Muscle of back (tissue), 13 donors: ENCODE data around the gene CYB5A. TPM values are rescaled to one million over a fixed set of nuclear protein-coding genes. Genes with fewer than 3 reads are reported as not detected.
"Not testable (repeated sequence)": the region's sequence is repeated elsewhere in the genome, so short reads cannot be mapped to it uniquely, and the experiment has no call there.

ENCODE experiments used
- DNase-seq, 3 donors: peaks; one replicate each; pipeline versions ENCODE4 v3.0.0 to v3.0.0-alpha.2; 2013
- long read RNA-seq, 9 donors: transcript quantifications; one replicate each; lab custom pipeline, GENCODE V29; 2026
- polyA plus RNA-seq, 10 donors: library from polyadenylated mRNA; unstranded; fragments of 120-200 nt; gene quantifications; one replicate each; pipeline ENCODE4 v1.2.1, GENCODE V29; 2013; ENCODE audit not compliant: insufficient read length in 10 of 10

Gene CYB5A
- 10 to 100 TPM; 23.6 to 44.4 (median 29.6) TPM for polyA plus RNA-seq
- long read RNA-seq, donor 1, transcript CYB5A-202 (5 exons, 3,283 nt), result major isoform, 17 of 17 reads
- long read RNA-seq, donor 1, partial matches to known transcripts, result 0 of 17 reads
- long read RNA-seq, donor 1, other reads (novel, unspliced or antisense), result 0 of 17 reads
- long read RNA-seq, donor 2, transcript CYB5A-202 (5 exons, 3,283 nt), result major isoform, 12 of 14 reads
- long read RNA-seq, donor 2, partial matches to known transcripts, result 0 of 14 reads
- long read RNA-seq, donor 2, other reads (novel, unspliced or antisense), result 0 of 14 reads
- long read RNA-seq, donor 3, result 0 reads
- long read RNA-seq, donor 4, transcript CYB5A-202 (5 exons, 3,283 nt), result major isoform, 18 of 18 reads
- long read RNA-seq, donor 4, partial matches to known transcripts, result 0 of 18 reads
- long read RNA-seq, donor 4, other reads (novel, unspliced or antisense), result 0 of 18 reads
- long read RNA-seq, donor 5, transcript CYB5A-202 (5 exons, 3,283 nt), result major isoform, 22 of 27 reads
- long read RNA-seq, donor 5, partial matches to known transcripts, result 0 of 27 reads
- long read RNA-seq, donor 5, other reads (novel, unspliced or antisense), result 5 of 27 reads
- long read RNA-seq, donor 6, transcript CYB5A-202 (5 exons, 3,283 nt), result major isoform, 27 of 28 reads
- long read RNA-seq, donor 6, partial matches to known transcripts, result 0 of 28 reads
- long read RNA-seq, donor 6, other reads (novel, unspliced or antisense), result 0 of 28 reads
- long read RNA-seq, donor 7, transcript CYB5A-202 (5 exons, 3,283 nt), result major isoform, 24 of 24 reads
- long read RNA-seq, donor 7, partial matches to known transcripts, result 0 of 24 reads
- long read RNA-seq, donor 7, other reads (novel, unspliced or antisense), result 0 of 24 reads
- long read RNA-seq, donor 8, transcript CYB5A-202 (5 exons, 3,283 nt), result major isoform, 26 of 27 reads
- long read RNA-seq, donor 8, partial matches to known transcripts, result 0 of 27 reads
- long read RNA-seq, donor 8, other reads (novel, unspliced or antisense), result 0 of 27 reads
- long read RNA-seq, donor 9, partial matches to known transcripts, result 0 of 4 reads
- long read RNA-seq, donor 9, other reads (novel, unspliced or antisense), result 0 of 4 reads

DNA sequence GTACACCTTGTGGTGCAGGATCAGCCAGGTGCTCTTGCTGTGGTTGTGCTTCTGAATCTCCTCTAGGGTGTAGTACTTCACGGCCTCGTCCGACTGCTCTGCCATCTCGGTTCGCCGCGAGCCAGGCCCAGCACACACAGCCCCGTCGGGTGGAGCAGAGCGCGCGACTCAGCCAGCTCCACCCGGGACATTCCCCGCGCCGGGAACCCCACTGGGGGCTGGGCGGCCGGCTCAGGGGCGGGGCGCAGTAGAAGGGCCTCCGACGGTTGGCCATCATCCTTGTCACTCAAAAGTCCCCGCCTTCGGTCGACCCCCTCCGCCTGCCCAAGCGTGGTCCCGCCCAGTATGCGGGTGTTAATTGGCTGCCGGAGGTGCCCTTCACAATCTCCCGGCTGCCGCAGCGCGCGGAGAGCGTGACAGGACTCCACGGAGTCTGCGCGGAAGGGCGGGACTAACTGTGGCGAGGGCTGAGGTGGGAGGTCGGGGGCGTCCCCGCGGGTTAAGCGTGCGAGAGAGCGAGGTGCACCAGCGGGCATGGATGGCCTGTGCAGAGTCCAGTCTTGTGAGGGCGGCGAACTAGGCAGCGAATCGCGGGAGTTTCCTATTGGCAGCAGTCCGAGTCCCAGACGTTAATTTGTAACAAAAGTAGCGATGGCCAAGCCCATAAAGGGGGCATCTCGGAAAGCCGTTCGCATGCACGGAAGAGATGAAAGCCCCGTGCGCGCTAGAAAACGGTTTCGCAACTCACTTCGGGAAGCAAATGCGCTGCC is at the start of gene CYB5A:
TSS of gene CYB5A (minus strand) at position 193 of the 770 bp plus-strand sequence. CDS start at position 105, 88 bp downstream.
- peak; percentile 98 to 99 (median 99) for DNase-seq

DNA sequence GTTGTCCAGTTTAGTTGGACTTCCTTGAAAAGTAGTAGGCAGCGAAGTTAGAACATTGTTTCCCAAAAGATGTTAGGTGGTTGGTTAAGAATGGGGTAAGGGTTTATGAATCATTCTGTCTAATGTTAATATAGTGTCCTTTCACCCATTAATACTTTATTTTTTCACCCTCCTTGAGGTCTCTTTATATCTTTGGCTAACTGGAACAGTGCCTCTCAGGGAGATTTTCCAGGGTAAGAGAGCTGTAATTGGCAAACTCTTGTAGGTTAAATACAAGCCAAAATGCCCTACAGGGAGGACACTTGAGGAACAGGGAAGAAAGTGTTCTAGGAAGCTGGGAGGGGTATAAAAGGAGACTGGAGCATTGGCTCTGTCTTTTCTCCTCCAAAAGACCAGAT is 46.1 kb upstream of the CYB5A start:
- DNase-seq, result no peak

DNA sequence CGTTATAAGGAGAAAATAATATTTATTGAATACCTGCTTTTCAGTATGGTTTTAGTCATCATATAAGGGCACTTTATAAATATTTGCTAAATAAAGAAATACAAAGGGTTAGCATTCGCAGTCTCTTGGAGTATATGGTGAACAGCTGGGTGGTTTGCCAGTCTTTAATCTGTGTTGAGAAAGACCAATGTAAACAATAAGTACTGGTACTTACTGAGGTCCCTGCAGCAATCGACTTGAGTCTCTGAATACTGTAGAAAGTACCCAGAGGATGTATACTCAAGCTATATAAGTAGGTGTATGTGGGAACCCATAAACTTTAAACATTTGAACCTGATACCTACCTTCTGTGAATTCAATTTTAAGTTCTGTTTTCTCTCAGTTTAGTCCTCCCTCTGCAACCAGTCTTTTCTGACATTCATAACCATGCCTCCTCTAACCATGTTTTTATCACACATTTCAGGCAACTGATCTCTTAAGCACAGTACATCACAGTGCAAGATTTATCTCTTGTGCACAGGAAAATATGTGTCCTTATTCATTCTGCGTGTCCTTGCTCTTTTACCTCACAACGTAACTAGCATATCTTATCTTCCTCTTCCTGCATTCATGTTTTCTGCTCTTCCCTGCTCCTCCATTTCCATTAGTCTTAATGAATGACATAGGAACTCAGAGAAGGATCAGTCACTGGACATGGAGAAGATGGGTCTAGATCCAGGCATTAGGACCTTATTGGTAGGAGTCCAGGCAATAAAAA is 45.6 kb upstream of the CYB5A start:
- DNase-seq, result no peak

- no peak for DNase-seq
Measured at GRCh38 chr18:74336656-74337055, 44.9 kb upstream of the CYB5A start.

DNA sequence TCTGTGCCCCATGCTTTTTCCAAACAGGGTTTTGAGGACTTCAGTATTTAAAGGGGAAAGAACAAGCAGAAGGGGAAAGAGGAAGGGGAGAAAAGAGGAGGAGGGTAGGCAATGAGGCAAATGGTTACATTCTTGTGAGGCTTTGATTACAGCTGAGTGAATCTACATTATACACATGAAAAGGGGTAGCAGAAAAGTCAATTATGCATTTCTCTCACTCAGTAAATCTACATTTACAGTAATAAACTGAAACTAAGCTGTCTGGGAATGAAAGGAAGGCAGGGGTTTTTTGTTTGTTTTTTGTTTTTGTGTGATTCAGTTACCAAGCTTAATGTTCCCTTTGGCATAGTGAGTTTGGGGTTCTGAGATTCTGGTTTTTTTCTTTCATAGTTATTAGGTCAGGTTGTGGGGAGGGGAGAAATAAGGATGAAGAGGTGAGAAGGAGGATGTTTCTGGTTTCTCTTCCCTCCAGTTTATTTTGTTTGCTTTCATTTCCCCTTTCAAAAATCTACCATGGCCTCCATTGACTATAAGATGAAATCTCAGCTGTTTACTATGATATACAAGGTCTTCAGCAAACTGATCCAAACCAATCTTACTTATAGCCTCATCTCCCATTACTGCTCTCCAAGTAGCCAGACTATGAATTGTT is 42.6 kb upstream of the CYB5A start:
- DNase-seq, result no peak

DNA sequence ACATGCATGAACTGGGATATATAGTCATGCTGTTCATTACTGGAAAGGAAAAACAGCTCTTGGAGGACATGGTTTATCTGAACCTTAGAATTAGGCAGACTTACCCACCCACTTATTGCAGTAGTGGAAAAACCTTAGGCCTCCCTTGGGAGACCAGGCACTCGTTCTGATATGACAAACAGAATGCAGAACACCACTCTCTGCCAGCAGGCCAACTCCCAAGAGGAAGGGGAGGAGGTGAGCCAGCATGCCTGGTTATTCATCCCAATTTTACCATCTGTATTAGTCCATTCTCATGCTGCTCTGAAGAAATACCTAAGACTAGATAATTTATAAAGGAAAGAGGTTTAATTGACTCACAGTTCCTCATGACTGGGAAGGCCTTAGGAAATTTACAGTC is 41.3 kb upstream of the CYB5A start:
- no peak for DNase-seq

DNA sequence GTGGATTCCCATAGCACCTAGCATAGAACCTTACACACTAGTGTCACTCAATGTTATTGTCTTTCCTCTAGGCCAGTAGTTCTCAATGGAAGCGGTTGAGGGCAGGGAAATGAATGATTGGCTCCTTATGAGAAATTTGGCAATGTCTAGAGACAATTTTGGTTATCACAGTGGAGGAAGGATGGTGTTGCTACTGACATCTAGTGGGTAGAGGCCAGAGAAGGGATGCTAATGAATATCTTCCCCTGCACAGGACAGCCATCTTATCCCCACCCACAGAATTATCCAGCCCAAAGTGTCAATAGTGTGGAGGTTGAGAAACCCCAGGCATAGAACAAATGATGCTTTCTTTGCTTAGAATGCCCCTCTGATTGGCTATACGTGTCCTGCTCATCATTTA is 39.6 kb upstream of the CYB5A start:
- no peak for DNase-seq

GRCh38 chr18:74329688-74330205 is 38.0 kb upstream of the CYB5A start:
- no peak for DNase-seq

- peak in 2 of 3 donors; percentile 20 to 61 for DNase-seq
Measured at GRCh38 chr18:74328206-74328605, 36.4 kb upstream of the CYB5A start.

DNA sequence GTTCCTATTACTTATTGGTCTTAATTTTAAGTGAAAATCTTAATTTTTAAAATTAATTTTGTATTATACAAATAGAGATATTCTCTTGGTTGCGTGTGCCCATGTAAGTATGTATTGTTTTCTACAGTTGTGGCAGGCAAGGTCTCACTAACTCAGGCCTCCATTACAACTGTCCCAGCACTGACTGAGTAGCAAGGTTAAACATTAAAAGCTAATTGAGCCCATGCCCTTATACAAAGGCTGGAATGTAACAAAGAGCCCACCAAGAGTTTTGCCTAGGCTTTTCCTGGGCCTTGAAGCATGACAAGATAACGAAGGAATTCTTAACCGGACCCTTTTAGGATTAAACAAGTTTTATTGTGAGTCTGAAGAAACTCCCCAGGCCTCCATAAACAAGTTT is 35.0 kb upstream of the CYB5A start:
- not testable (repeated sequence) for DNase-seq

DNA sequence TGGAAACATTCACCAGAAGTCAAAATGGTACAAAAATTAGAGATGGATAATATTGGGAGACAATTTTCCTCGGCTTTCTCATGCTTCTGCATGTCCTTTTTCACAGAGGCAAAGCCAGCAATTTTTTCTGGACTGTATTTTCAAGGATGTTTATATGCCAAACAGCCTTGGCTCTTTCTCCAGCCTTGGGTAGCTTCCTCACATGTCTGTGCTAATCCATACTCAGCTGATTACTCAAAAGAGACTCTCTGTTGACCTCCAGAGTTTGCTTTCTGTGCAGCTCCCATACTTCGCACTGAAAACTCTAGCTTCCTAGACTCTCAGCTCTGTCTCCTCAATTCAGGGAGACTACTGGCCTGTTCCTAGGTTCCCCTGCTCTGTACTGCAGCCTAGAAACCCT is 34.5 kb upstream of the CYB5A start:
- DNase-seq, result no peak

- peak in 1 of 3 donors; percentile 33 for DNase-seq
Measured at GRCh38 chr18:74316257-74317170, 24.8 kb upstream of the CYB5A start.

DNA sequence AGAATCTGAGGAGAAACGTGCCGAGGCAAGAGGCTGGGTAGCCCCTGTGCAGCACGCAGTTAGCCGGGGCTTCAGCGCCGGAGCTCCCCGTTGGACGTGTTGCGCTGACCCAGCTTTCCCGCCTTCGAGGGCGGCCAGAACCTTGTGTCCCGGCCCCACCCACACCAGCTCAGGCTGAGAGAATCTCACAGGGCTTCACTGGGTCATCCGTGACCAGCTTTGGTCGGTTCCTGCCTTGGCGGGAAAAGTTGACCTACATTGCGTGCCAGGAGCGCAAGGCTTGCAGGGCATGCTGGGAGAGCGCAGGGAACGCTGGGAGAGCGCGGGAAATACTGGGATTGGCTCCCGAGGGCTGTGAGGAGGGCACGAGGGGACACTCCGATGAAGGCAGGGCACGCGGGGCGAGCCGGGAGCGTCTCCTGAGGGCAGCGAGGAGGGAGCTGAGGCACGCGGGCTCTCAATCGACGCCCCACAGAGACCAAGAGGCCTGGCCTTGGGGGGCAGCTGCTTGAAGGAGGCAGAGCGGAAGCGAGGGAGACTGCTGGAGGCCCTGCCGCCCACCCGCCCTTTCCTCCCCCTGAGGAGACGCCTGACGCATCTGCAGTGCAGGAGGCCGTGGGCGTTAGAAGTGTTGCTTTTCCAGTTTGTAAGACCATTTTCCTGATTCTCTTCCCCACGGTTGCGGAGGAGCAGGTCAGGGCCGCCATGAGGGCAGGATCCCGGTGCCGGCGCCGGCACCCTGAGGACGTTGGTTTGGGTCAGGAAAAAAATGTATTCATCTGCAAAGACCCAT is 23.9 kb upstream of the CYB5A start, which contains the start of gene C18orf63:
TSS of gene C18orf63 (plus strand) at position 376 of the 793 bp plus-strand sequence. CDS start 2,027 bp downstream, outside the sequence.
- no peak for DNase-seq

- DNase-seq, result no peak
Measured at GRCh38 chr18:74314759-74315463, 23.1 kb upstream of the CYB5A start.

GRCh38 chr18:74311000-74311399 is 19.2 kb upstream of the CYB5A start:
- DNase-seq, result no peak

GRCh38 chr18:74310411-74310810 is 18.6 kb upstream of the CYB5A start:
- no peak for DNase-seq

DNA sequence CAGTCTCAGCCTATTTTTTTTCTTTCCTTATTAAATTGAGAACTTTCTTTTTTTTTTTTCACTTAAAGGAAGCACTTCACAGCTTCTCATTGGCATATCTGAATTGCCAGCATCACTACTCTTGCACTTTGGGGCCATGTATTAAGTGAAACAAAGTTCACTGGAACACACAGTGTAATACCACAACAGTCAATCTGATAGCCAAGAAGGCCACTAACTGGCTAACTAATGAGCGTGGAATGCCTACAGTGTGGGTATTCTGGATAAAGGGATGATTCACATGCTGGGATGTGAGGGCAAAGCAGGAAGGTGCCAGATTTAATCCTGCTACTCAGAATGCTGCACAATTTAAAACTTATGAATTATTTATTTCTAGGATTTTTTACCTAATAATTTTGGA is 12.2 kb upstream of the CYB5A start:
- DNase-seq, result no peak
